Measurements from ENCODE around the gene NDFIP2.

- TF ChIP-seq, protein P1, sequence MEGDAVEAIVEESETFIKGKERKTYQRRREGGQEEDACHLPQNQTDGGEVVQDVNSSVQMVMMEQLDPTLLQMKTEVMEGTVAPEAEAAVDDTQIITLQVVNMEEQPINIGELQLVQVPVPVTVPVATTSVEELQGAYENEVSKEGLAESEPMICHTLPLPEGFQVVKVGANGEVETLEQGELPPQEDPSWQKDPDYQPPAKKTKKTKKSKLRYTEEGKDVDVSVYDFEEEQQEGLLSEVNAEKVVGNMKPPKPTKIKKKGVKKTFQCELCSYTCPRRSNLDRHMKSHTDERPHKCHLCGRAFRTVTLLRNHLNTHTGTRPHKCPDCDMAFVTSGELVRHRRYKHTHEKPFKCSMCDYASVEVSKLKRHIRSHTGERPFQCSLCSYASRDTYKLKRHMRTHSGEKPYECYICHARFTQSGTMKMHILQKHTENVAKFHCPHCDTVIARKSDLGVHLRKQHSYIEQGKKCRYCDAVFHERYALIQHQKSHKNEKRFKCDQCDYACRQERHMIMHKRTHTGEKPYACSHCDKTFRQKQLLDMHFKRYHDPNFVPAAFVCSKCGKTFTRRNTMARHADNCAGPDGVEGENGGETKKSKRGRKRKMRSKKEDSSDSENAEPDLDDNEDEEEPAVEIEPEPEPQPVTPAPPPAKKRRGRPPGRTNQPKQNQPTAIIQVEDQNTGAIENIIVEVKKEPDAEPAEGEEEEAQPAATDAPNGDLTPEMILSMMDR (IDR thresholded peaks at IDR 0.05; ENCODE audit: borderline replicate concordance, extremely low read depth, low read length, poor library complexity, severe bottlenecking), result no peak
- TF ChIP-seq EZH2 (IDR thresholded peaks at IDR 0.05; ENCODE audit: borderline replicate concordance, low read depth, low read length, severe bottlenecking), result no peak
These were observed 14.1 kb upstream of the NDFIP2 start for GRCh38 chr13:79466872-79467271.
